Activated effector memory CD4-positive, alpha-beta T cell treated with anti-CD3 and anti-CD28 coated beads, Interleukin-2, amount 50 U/mL, for 16 hours (primary cell): ENCODE results near the gene MRPS26.
A peak's percentile ranks its signal among the peaks of the same experiment; 100 is the strongest.

Experiments used
- DNase-seq: peaks from one replicate; pipeline ENCODE4 v3.0.0-alpha.2; 2020

Gene MRPS26

DNA sequence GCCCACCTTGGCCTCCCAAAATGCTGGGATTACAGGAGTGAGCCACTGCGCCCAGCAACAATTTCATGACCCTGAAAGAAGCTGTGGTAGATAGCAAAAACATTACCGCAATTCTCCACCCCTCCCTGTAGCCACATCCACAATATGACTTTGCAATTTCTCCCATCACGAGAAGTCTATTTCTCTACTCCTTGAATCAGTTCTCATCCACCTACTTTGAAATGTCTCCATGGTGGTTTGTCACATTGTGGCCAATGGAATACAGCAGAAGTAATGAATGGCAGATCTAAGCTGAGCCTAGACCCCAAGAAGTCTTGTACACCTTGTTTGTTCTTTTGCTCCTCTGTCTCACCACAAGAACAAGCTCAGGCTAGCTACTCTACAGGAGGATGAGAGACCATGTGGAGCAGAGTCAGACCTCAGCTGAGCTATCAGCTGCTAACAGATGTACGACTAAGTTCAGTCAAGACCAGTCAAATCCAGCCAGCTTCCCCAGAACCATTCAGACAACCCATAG, 31.8 kb downstream of the MRPS26 start:
- no peak for DNase-seq

DNA sequence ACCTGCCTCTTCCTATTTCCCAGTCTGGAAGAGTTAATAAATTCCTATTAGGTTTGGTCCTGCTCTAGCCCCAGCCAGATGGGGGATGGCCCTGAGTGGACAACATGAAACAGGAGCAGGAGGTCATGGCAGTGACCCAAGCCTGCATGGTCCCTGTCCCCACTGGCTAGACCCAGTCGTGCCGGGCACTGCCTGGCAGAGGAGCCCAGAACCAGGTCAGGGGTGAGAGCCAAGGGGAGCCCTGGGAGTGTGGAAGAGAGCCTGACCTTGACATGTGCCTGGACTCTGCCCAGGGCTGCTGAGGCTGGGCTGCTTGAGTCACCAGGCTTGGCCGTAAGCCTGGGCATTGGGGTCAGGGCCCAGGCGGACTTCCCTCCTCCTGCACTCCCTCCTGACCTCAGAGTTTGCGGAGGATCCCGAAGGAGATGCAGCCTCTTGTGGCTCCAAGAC, 35.1 kb downstream of the MRPS26 start:
- DNase-seq, result no peak

GRCh38 chr20:3081641-3082040, 35.8 kb downstream of the MRPS26 start:
- DNase-seq, result no peak

DNA sequence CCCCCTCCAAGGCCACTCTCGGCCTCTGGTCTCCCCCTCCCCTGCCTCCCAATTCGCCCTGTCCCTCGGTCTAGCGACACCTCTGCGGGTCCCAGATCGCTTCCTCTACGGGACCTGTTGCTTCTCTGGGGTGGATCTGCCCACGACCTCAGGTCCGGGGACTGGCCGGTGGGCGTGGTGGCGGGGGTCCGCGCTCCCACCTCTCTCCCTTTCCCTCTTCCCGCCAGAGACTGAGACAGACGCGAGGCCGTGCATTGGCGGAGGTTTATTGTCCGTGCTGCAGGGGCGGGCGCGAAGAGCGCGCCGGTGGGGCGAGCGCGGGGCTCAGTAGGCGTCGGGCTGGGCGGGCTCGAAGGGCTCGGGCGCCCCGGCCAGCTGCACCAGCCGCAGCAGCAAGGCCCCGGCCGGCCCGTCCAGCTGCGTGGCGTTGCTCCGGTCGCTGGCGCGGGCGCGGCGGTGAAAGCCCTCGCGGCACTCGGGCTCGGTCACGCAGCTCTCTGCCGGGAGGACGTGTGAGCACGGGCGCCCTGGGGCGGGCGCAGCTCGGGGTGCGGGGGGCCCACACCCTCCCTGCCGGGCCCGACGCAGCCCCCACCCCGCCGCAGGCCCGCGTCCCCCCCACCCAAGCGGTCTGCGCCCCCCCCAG, 36.6 kb downstream of the MRPS26 start:
- DNase-seq, result no peak

GRCh38 chr20:3082955-3083952, 37.4 kb downstream of the MRPS26 start:
- no peak for DNase-seq

DNA sequence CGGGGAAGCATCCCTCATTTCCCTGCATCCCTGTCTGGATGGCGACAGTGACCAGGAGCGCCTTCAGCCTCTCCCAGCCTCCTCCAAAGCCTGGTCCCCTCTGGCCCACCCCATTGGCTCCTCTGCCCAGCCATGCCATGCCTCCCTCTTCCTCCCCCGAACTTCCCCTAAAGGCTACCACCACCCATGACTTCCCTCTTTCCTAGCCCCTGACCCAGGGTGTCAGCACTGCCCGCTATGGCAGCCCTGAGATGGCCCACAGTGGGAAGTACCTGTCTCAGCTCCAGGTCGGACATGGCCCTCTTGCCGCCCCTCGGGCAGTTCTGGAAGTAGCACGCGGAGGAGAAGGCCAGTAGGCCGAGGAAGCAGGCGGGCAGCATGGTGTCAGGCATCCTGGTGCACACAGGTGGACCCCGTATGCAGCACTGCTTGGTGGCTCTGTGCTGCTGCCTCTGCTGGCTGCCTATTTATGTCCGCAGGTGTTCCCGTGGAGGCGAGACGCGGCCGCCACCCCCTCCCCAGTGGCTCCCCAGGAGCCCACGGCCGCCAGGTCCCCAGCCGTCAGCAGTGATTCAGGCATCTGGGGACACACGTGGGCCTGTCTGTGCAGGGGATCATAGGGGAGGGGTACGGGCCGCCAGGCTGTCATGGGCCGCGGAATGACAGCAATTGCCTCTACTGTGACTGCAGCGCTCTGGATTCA, 38.6 kb downstream of the MRPS26 start, which contains the start of gene AVP:
Gene AVP (minus strand): TSS at position 442 of the 703 bp plus-strand sequence. CDS start 50 bp downstream, at position 392.
- no peak for DNase-seq

DNA sequence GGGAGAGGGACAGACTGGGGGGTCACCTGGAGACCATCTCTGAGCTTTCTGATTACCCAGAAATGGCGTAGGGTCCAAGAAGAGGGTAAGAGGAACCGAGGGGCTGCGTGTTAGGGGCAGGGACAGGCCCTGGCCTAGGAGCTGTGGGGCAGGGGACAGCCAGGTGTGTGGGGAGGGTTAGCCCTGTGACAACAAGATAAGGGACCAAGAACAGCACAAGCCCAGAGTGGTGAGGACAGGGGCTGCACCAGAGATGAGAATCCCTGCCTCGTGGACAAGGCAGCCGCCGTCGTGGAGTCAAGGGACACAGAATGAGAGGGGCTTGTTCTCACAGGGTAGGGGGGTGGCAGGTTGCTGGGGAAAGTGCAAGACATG, 39.1 kb downstream of the MRPS26 start:
- DNase-seq, result no peak

- no peak for DNase-seq
Observed at GRCh38 chr20:3085571-3086072, 39.8 kb downstream of the MRPS26 start.

GRCh38 chr20:3088031-3088430, 42.2 kb downstream of the MRPS26 start:
- DNase-seq, result no peak

DNA sequence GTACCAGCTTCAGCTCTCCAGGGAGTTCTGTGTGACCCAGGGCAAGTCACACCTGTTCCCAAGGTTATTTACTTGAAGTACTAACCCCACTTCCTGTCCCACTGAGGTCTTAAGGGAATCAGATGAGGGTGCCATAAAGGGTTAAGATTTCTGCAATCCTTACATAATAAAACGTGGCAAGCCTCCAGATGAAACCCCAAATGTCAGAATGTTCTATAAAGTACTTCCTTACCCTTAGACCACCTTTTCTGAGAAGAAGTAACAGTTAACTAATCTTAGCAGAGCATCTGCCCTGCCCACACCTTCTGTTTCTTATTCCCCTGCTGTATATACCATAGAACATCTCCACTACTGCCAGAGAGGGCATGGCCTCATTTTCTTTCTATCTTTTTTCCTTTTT, 44.7 kb downstream of the MRPS26 start:
- no peak for DNase-seq

GRCh38 chr20:3092611-3093379, 46.9 kb downstream of the MRPS26 start:
- peak; percentile 74 for DNase-seq

- DNase-seq, result no peak
Observed at GRCh38 chr20:3093861-3094361, 48.1 kb downstream of the MRPS26 start.

- DNase-seq, result no peak
Observed at GRCh38 chr20:3094848-3095629, 49.2 kb downstream of the MRPS26 start.
